GM12878 (cell line): ENCODE data around the gene BPTF. TPM values are rescaled to one million over a fixed set of nuclear protein-coding genes. Genes with fewer than 3 reads are reported as not detected.

Source experiments
- ASH2L ChIP-seq: fragments of 300-600, 200-600 bp; sonication (generic); IDR thresholded peaks from 2 replicates; pipeline ENCODE4 v1.6.1; 2017; ENCODE audit warnings: low read depth, mild to moderate bottlenecking, borderline replicate concordance
- ATF2 ChIP-seq: IDR thresholded peaks from 2 replicates; pipeline ENCODE4 v1.6.1; 2012; ENCODE audit warnings: low read length, inconsistent platforms
- ATF7 ChIP-seq: fragments of 450-650 bp; IDR thresholded peaks from 2 replicates; pipeline ENCODE4 v1.6.1; 2016; ENCODE audit warnings: low read depth, mild to moderate bottlenecking
- BCL11A ChIP-seq: IDR thresholded peaks from 2 replicates; pipeline ENCODE4 v1.6.1; 2011; ENCODE audit warnings: low read depth, low read length
- CBX3 ChIP-seq: fragments of 200-600 bp; sonication (generic); IDR thresholded peaks from 2 replicates; pipeline ENCODE4 v1.6.1; 2016; ENCODE audit warnings: low read depth, borderline replicate concordance
- CEBPB ChIP-seq, 2 experiments: fragments of 150-350 bp in 1 of 2; IDR thresholded peaks; 2 replicates each; pipeline ENCODE4 v1.6.1; 2012 to 2014; ENCODE audit warnings: low read depth in 2 of 2, low read length in 2 of 2, borderline replicate concordance in 1 of 2, inconsistent platforms in 1 of 2
- CHD4 ChIP-seq: fragments of 200-600 bp; sonication (generic); IDR thresholded peaks from 2 replicates; pipeline ENCODE4 v1.6.1; 2016; ENCODE audit warnings: mild to moderate bottlenecking
- GATAD2B ChIP-seq: fragments of 450-650 bp; conservative IDR thresholded peaks from 2 replicates; pipeline ENCODE4 v1.6.1; 2017; ENCODE audit warnings: low read depth, mild to moderate bottlenecking, moderate library complexity
- MEF2B ChIP-seq: fragments of 450-650 bp; IDR thresholded peaks from 2 replicates; pipeline ENCODE4 v1.6.1; 2018; ENCODE audit warnings: mild to moderate bottlenecking, moderate library complexity; ENCODE audit not compliant: partially characterized antibody, poor library complexity, severe bottlenecking
- MLLT1 ChIP-seq: fragments of 450-650 bp; IDR thresholded peaks from 2 replicates; pipeline ENCODE4 v1.6.1; 2016; ENCODE audit warnings: mild to moderate bottlenecking
- MXI1 ChIP-seq: fragments of 150-350 bp; IDR thresholded peaks from 2 replicates; pipeline ENCODE4 v1.6.1; 2011; ENCODE audit warnings: low read depth, mild to moderate bottlenecking, inconsistent platforms, low read length, improper control_type of control experiment
- NR2F1 ChIP-seq: fragments of 450-650 bp; conservative IDR thresholded peaks from 2 replicates; pipeline ENCODE4 v1.6.1; 2017; ENCODE audit warnings: mild to moderate bottlenecking
- PAX8 ChIP-seq: fragments of 450-650 bp; IDR thresholded peaks from 2 replicates; pipeline ENCODE4 v1.6.1; 2017; ENCODE audit warnings: mild to moderate bottlenecking, moderate library complexity
- SIN3A ChIP-seq: IDR thresholded peaks from 2 replicates; pipeline ENCODE4 v1.6.1; 2012; ENCODE audit warnings: low read depth, low read length, improper control_type of control experiment
- SIX5 ChIP-seq: IDR thresholded peaks from 2 replicates; pipeline ENCODE4 v1.6.1; 2011; ENCODE audit warnings: mild to moderate bottlenecking, low read depth, low read length, moderate library complexity; ENCODE audit not compliant: severe bottlenecking
- SMAD1 ChIP-seq: fragments of 450-650 bp; IDR thresholded peaks from 2 replicates; pipeline ENCODE4 v1.6.1; 2018; ENCODE audit warnings: mild to moderate bottlenecking, low read depth; ENCODE audit not compliant: partially characterized antibody
- SREBF2 ChIP-seq: IDR thresholded peaks from 2 replicates; pipeline ENCODE4 v1.6.1; 2012; ENCODE audit warnings: mild to moderate bottlenecking, low read length
- TAF1 ChIP-seq: IDR thresholded peaks from 2 replicates; pipeline ENCODE4 v1.6.1; 2011; ENCODE audit warnings: mild to moderate bottlenecking, low read depth, low read length, borderline replicate concordance
- TBL1XR1 ChIP-seq: IDR thresholded peaks from 2 replicates; pipeline ENCODE4 v1.6.1; 2012; ENCODE audit warnings: low read depth, low read length, improper control_type of control experiment
- ZBTB33 ChIP-seq: fragments of 450-650 bp; IDR thresholded peaks from 2 replicates; pipeline ENCODE4 v1.6.1; 2017; ENCODE audit warnings: mild to moderate bottlenecking
- ZNF217 ChIP-seq: fragments of 450-650 bp; IDR thresholded peaks from 2 replicates; pipeline ENCODE4 v1.6.1; 2017; ENCODE audit warnings: antibody characterized with exemption, mild to moderate bottlenecking
- ZNF592 ChIP-seq: fragments of 450-650 bp; IDR thresholded peaks from 2 replicates; pipeline ENCODE4 v1.6.1; 2017; ENCODE audit warnings: mild to moderate bottlenecking, moderate library complexity
- polyA plus RNA-seq, 11 experiments: library from polyadenylated mRNA; depleted of rRNA in 4 of 11; unstranded in 6 of 11; stranded (reverse) in 5 of 11; fragments of >200 nt; fragmentation: Nextera tagmentation in 4 of 11; fragmentation: Illumina TruSeq in 1 of 11; extraction: Ambion mirVana in 4 of 11; extraction: Trizol in 1 of 11; gene quantifications; 1 replicate in 1 of 11; 2 replicates in 10 of 11; pipeline versions ENCODE4 v1.2.1 to v1.2.3, GENCODE V29; 2011 to 2016; ENCODE audit warnings: inconsistent platforms in 2 of 11, missing spikeins in 2 of 11, low read depth in 1 of 11
- total RNA-seq, 4 experiments: library from RNA; depleted of rRNA in 3 of 4; stranded (reverse); fragments of >200 nt in 3 of 4; fragmentation: Illumina TruSeq in 1 of 4; extraction: Trizol in 1 of 4; gene quantifications; 2 replicates each; pipeline versions ENCODE4 v1.2.1 to v1.2.3, GENCODE V29; 2013 to 2021

The BPTF gene
- total and polyA plus RNA-seq, 10 of the 15 experiments (the other 5 are each of a cell fraction or from before 2014, with no cell fraction given) = 19.4 to 78.3 (median 44.8) TPM

GRCh38 chr17:68019675-68020408, 194.5 kb downstream of the BPTF start (continued):
- TF ChIP-seq ZNF592 (no peak), TBL1XR1 (peak; percentile 95; the same call in 1 of the 2 replicates), PAX8 (no peak), MXI1 (peak; percentile 70), MEF2B (no peak), ATF2 (peak; percentile 84), NR2F1 (peak; percentile 88), ATF7 (peak; percentile 83), MLLT1 (peak; percentile 78), CHD4 (no peak), SIN3A (peak; percentile 35; the same call in 1 of the 2 replicates), ZNF217 (peak; percentile 80; the same call in 1 of the 2 replicates), SMAD1 (no peak), ZBTB33 (no peak), BCL11A (peak; percentile 55; the same call in 1 of the 2 replicates), GATAD2B (peak; percentile 86), TAF1 (peak; percentile 53; the same call in 1 of the 2 replicates), ASH2L (no peak), SREBF2 (peak; percentile 98), CBX3 (no peak), SIX5 (no peak), CEBPB (IDR thresholded peaks at IDR 0.05; ENCODE audit: borderline replicate concordance in 1 of 2, low read depth in 2 of 2, low read length in 2 of 2) (peak in 1 of 2 experiments; percentile 38; a peak in 2 of 4 replicates)
